Thymus (tissue), 11 donors: Measurements from ENCODE around the gene PRKACA. TPM values are rescaled to one million over a fixed set of nuclear protein-coding genes. Genes with fewer than 3 reads are reported as not detected.
"Not testable (repeated sequence)": the region's sequence is repeated elsewhere in the genome, so short reads cannot be mapped to it uniquely, and the experiment has no call there.

Source experiments
- DNase-seq, 9 donors: peaks; one replicate each; pipeline ENCODE4 v3.0.0-alpha.2; 2013; ENCODE audit warnings: low spot score in 9 of 9, low read depth in 6 of 9, missing footprints in 1 of 9
- H3K27ac ChIP-seq, 2 donors: one replicate each; pipeline ENCODE4 v1.5.1; 2013; ENCODE audit warnings: control low read depth in 1 of 2, low read depth in 1 of 2, low read length in 1 of 2, mild to moderate bottlenecking in 1 of 2, moderate library complexity in 1 of 2
- H3K27me3 ChIP-seq, 2 donors: one replicate each; pipeline ENCODE4 v1.5.1; 2013; ENCODE audit warnings: low read length in 1 of 2; ENCODE audit not compliant: control insufficient read depth in 2 of 2, insufficient read depth in 1 of 2
- H3K36me3 ChIP-seq, 2 donors: one replicate each; pipeline ENCODE4 v1.5.1; 2013; ENCODE audit warnings: low read length in 1 of 2, mild to moderate bottlenecking in 1 of 2, moderate library complexity in 1 of 2; ENCODE audit not compliant: control insufficient read depth in 2 of 2, insufficient read depth in 2 of 2
- H3K4me1 ChIP-seq, 2 donors: one replicate each; pipeline ENCODE4 v1.5.1; 2013; ENCODE audit warnings: low read length in 2 of 2; ENCODE audit not compliant: control insufficient read depth in 2 of 2, insufficient read depth in 2 of 2
- H3K4me3 ChIP-seq, 2 donors: one replicate each; pipeline ENCODE4 v1.5.1; 2013; ENCODE audit warnings: low read length in 2 of 2, control low read depth in 1 of 2, mild to moderate bottlenecking in 1 of 2
- H3K9me3 ChIP-seq, 2 donors: one replicate each; pipeline ENCODE4 v1.5.1; 2013; ENCODE audit warnings: low read length in 1 of 2, mild to moderate bottlenecking in 1 of 2; ENCODE audit not compliant: control insufficient read depth in 2 of 2, insufficient read depth in 1 of 2
- WGBS: extraction: QIAGEN DNeasy Blood & Tissue Kit; methylation state at CpG from one replicate; pipeline ENCODE4 v1.1.7; 2013; 5-methylcytosine and 5-hydroxymethylcytosine counted together
- polyA plus RNA-seq: library from polyadenylated mRNA; stranded (reverse); fragments of 200-250 nt; gene quantifications from one replicate; pipeline ENCODE4 v1.2.3, GENCODE V29; 2013
- total RNA-seq: library from RNA; stranded (reverse); fragments of 120-200 nt; gene quantifications from one replicate; pipeline ENCODE4 v1.2.4, GENCODE V29; 2013
- donor health status: healthy.

Gene PRKACA
- total and polyA plus RNA-seq, 2 donors: 10.2 to 36.8 TPM

- H3K27me3 ChIP-seq: no peaks in the 10 kb centered on the region
- no peak for DNase-seq
- H3K9me3 ChIP-seq: no peaks in the 10 kb centered on the region
- peak overlapping the region; percentile 16 to 45 for H3K4me3 ChIP-seq
- H3K4me1 ChIP-seq: peaks cover 21 to 29% of the 10 kb centered on the region in 2 donors
- peak overlapping the region; percentile 94 to 96 for H3K27ac ChIP-seq
- H3K36me3 ChIP-seq: peaks cover 27 to 30% of the 10 kb centered on the region in 2 donors
- 82% methylated on average over 10 of the region's 10 CpGs for WGBS
These were observed 32.6 kb upstream of the PRKACA start for GRCh38 chr19:14150041-14150769.

GRCh38 chr19:14149509-14149994 lies 32.0 kb upstream of the PRKACA start:
- peak in 7 of 9 donors; percentile 16 to 74 (median 34) for DNase-seq
- no peaks in the 10 kb centered on the region for H3K9me3 ChIP-seq
- 4% methylated on average over 21 of the region's 21 CpGs for WGBS
- H3K4me3 ChIP-seq: peak overlapping the region; percentile 16 to 45
- peaks cover 23 to 26% of the 10 kb centered on the region in 2 donors for H3K36me3 ChIP-seq
- H3K4me1 ChIP-seq: peaks cover 21 to 29% of the 10 kb centered on the region in 2 donors
- H3K27ac ChIP-seq: peak overlapping the region; percentile 94 to 96
- no peaks in the 10 kb centered on the region for H3K27me3 ChIP-seq

GRCh38 chr19:14148751-14149410 lies 31.3 kb upstream of the PRKACA start:
- 82% methylated on average over 13 of the region's 13 CpGs for WGBS
- Histone ChIP-seq H3K4me1 (peaks cover 21 to 29% of the 10 kb centered on the region in 2 donors), H3K4me3 (peak overlapping the region; percentile 16 to 45), H3K36me3 (peaks cover 20 to 21% of the 10 kb centered on the region in 2 donors), H3K27ac (peak overlapping the region; percentile 94 to 96), H3K27me3 (no peaks in the 10 kb centered on the region), H3K9me3 (no peaks in the 10 kb centered on the region)
- no peak for DNase-seq

DNA sequence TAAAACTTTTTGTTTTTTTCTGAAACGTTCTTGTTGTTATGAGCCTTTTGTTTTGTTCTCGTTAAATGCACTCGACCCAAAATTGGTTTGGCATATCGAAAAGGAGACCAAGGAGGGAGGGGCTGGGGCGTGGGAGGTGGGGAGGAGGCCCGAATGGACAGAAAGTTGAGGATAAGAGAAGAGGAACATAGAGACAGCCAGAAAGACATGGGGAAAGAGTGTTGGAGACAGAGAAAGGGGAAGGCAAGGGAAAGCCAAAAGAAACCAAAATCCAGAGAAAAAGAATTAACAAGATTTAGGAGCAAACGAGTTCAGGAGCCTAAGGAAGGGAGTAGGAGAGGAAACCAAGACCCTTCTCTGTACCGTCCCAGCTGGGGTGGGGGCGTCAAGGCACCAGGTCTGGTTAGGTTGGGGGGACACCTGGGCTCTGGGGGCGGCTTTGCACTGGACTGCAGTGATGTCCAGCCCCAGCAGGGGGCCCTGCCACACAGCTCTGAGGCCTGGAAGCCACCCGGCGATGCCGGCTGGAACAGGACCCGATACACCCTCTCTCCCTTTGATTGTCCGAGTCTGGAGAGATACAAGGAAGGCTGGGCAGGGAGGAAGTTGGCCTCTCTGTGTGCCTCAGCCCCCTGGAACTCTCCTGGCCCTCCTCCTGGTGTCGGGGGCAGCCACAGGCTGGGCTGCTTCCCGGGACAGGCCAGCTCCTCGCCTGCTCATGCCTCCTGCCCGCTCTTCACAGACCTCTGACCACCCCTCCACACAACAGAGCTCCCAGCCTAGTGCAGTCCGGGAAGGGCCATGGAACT lies 30.4 kb upstream of the PRKACA start:
- Histone ChIP-seq H3K9me3 (no peaks in the 10 kb centered on the region), H3K27me3 (no peaks in the 10 kb centered on the region), H3K36me3 (peaks cover 19 to 20% of the 10 kb centered on the region in 2 donors), H3K27ac (no peak overlapping the region), H3K4me3 (no peak overlapping the region), H3K4me1 (peaks cover 21 to 29% of the 10 kb centered on the region in 2 donors)
- 65% methylated on average over 20 of the region's 20 CpGs for WGBS
- peak in 1 of 9 donors; percentile 34 for DNase-seq

GRCh38 chr19:14146789-14147216 lies 29.2 kb upstream of the PRKACA start:
- no peak overlapping the region for H3K27ac ChIP-seq
- DNase-seq: no peak
- 97% methylated on average over 7 of the region's 7 CpGs for WGBS
- peaks cover 7 to 9% of the 10 kb centered on the region in 2 donors for H3K36me3 ChIP-seq
- no peaks in the 10 kb centered on the region for H3K9me3 ChIP-seq
- H3K4me3 ChIP-seq: no peak overlapping the region
- peaks cover 23 to 35% of the 10 kb centered on the region in 2 donors for H3K4me1 ChIP-seq
- no peaks in the 10 kb centered on the region for H3K27me3 ChIP-seq

DNA sequence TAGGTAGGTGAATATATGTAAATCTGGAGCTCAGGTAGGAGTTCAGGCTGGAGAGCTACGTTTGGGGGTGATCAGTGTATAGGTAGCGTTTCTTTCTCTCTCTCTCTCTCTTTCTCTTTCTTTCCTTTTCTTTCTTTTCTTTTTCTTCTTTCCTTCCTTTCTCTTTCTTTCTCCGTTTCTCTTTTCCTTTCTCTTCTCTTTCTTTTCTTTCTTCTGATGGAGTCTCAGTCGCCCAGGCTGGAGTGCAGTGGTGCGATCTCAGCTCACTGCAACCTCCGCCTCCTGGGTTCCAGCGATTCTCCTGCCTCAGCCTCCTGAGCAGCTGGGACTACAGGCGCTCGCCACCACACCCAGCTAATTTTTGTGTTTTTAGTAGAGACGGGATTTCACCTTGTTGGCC lies 28.6 kb upstream of the PRKACA start:
- not testable (repeated sequence) for H3K9me3 ChIP-seq, DNase-seq, H3K36me3 ChIP-seq, H3K27me3 ChIP-seq, H3K27ac ChIP-seq, H3K4me3 ChIP-seq
- peaks cover 23 to 41% of the 10 kb centered on the region in 2 donors for H3K4me1 ChIP-seq
- WGBS: 97% methylated on average over 10 of the region's 10 CpGs

- Histone ChIP-seq H3K4me3 (no peak overlapping the region), H3K9me3 (no peaks in the 10 kb centered on the region), H3K27me3 (no peaks in the 10 kb centered on the region), H3K4me1 (peaks cover 22 to 40% of the 10 kb centered on the region in 2 donors), H3K36me3 (peaks cover 0 to 3% of the 10 kb centered on the region in 2 donors), H3K27ac (no peak overlapping the region)
- WGBS: 97% methylated on average over 6 of the region's 6 CpGs
- DNase-seq: no peak
These were observed 27.8 kb upstream of the PRKACA start for GRCh38 chr19:14145381-14145780.

DNA sequence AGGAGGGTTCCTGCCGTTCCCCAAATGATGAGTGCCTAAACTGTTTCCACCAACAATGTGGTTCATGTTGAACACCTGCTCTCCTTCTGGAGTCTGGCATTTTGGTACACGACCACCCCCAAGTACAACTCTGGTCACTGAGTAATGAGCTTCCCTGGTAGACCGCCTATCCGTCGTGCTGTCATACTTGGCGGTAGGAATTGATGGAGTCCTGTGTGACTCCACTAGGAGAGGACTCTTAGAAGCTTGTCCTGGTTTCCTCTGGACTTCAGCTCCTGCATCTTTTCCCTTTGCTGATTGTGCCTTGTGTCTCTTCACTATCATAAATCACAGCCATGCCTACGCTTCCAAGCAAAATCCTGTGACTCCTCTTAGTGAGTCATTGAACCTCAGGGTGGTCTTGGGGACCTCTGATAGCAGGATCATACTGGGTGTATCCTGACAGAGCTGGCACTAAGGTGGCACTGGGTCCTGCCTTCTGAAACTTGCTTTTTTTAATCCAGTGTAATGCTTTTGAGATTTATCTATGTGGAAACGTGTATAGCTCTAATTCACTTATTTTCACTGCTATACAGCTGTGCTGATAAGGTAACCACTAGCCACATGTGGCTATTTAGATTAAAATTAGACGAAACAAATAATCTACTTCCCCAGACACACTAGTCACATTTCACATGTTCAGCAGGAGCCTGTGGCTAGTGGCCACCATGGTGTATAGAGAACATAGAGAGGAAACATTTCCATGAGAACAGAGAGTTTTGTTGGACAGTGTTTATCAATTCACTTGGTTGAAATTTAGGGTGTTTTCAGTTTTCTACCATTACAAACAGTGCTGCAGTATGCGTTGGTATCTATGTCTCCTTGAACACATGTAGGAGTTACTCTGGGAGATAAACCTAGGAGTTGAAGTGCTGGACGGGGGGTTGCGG lies 25.0 kb upstream of the PRKACA start:
- peaks cover 2 to 29% of the 10 kb centered on the region in 2 donors for H3K4me1 ChIP-seq
- H3K36me3 ChIP-seq: peaks cover 0 to 4% of the 10 kb centered on the region in 2 donors
- peak overlapping the region in 1 of 2 donors; percentile 0 for H3K27ac ChIP-seq
- no peaks in the 10 kb centered on the region for H3K9me3 ChIP-seq
- DNase-seq: no peak
- no peaks in the 10 kb centered on the region for H3K27me3 ChIP-seq
- WGBS: 94% methylated on average over 12 of the region's 12 CpGs
- no peak overlapping the region for H3K4me3 ChIP-seq
